Measurements from ENCODE around the gene HTR6.

- TF ChIP-seq SIN3A (IDR thresholded peaks at IDR 0.05; ENCODE audit: borderline replicate concordance, insufficient read depth, low read length) (no peak), REST (IDR thresholded peaks at IDR 0.05; ENCODE audit: insufficient read depth in 1 of 2, low read depth in 2 of 2, low read length in 2 of 2) (no peak), POLR2AphosphoS5 (IDR thresholded peaks at IDR 0.05; ENCODE audit: low read depth, low read length) (no peak), TAF1 (IDR thresholded peaks at IDR 0.05; ENCODE audit: borderline replicate concordance, insufficient read depth, low read length) (no peak)
These were observed 52.8 kb downstream of the HTR6 start for GRCh38 chr1:19717467-19717866.

Data from PFSK-1 (cell line).